GM10266 (cell line): ENCODE data around the gene METTL21A.

Experiments
- DNase-seq: peaks from one replicate; pipeline ENCODE4 v3.0.0; 2012; ENCODE audit errors: extremely low spot score
- TF ChIP-seq, protein P1 (sequence below): IDR thresholded peaks from 2 replicates; pipeline ENCODE4 v1.5.1; 2012; ENCODE audit warnings: mild to moderate bottlenecking, low read depth; ENCODE audit not compliant: control insufficient read depth, insufficient read depth; ENCODE audit errors: missing control alignments

The METTL21A gene

GRCh38 chr2:207635468-207636200, 10.4 kb upstream of the METTL21A start:
- DNase-seq = no peak
- TF ChIP-seq, protein P1, sequence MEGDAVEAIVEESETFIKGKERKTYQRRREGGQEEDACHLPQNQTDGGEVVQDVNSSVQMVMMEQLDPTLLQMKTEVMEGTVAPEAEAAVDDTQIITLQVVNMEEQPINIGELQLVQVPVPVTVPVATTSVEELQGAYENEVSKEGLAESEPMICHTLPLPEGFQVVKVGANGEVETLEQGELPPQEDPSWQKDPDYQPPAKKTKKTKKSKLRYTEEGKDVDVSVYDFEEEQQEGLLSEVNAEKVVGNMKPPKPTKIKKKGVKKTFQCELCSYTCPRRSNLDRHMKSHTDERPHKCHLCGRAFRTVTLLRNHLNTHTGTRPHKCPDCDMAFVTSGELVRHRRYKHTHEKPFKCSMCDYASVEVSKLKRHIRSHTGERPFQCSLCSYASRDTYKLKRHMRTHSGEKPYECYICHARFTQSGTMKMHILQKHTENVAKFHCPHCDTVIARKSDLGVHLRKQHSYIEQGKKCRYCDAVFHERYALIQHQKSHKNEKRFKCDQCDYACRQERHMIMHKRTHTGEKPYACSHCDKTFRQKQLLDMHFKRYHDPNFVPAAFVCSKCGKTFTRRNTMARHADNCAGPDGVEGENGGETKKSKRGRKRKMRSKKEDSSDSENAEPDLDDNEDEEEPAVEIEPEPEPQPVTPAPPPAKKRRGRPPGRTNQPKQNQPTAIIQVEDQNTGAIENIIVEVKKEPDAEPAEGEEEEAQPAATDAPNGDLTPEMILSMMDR = no peak

DNA sequence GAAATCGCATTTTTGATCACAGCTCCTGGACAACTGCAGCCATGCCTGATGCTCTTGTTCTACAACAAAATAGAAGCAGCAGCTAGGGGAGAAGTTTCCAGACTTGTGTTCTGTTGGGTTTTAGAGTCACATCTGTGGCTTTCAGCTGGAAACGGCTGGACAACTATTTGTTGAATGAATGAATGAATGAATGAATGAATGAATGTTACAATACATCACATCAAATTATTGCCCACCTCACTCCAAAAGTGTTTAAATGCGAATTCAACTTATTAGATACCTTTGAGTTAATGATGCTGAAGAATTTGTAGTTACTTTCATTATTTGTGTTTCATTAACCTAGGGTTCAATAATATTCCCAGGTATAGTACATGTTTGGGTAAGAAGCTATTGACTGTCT, 8.5 kb upstream of the METTL21A start:
- no peak for DNase-seq
- TF ChIP-seq, protein P1 = no peak

DNA sequence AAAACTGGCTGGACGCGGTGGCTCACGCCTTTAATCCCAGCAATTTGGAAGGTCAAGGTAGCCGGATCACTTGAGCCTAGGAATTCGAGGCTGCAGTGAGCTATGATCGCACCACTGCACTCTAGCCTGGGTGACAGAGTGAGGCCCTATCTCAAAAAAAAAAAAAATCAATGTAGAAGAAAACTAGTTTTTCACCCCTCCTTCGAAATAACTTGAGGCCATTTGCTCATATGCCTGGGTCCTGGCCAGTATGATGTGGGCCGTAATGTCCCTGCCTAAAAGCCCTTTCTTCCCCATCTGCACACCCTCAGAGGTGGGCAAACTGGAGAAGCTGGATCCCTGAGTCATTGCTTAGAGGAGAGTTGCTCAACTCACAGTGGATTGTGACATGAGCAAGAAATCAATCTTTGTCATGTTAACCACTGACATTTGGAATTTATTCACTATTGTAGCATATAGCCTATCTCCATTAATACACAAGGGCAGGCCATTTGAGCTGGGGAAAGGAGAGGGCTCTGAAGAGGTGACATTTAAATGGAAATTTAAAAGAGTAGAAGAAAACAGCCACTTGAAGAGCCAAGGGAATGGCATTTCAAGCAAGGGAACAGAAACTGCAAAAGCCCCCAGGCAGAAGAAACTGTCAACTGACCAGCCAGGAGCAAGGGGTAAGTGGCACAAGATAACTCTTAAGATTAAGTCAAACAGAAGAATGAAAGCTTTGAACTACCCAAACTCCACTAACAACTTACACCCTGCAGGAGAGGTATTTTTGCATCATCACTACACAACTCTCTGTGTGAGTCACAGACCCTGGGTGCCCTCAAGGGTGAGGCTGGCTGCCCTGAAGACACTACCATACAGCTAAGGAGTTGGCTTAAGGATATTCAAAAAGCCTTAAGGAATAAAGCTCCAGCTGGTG, 7.6 kb upstream of the METTL21A start:
- DNase-seq = no peak
- TF ChIP-seq, protein P1 = no peak

GRCh38 chr2:207630491-207630890, 5.3 kb upstream of the METTL21A start:
- no peak for DNase-seq
- TF ChIP-seq, protein P1 = no peak

DNA sequence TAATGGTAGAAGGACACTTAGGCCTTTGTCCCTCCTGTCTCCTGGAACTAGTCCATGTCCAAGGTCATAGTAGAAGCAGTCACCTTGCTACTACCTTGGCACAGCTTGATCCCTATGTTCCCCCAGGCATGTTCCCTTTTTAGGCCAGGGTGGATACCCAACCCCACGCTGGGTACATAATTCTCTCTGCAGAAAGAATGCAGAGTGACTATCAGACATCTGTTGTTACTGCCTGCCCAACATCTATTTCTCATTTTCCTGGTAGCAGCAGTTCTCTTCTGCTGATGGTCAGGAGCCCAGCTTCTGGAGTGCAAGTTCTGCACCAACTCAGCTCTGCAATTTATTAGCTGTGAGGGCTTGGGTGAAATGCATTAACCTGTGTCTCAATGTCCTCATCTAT, 4.4 kb upstream of the METTL21A start:
- DNase-seq = no peak
- TF ChIP-seq, protein P1 = no peak

GRCh38 chr2:207624185-207625013, 795 bp downstream of the METTL21A start:
- DNase-seq = peak; percentile 49
- TF ChIP-seq, protein P1 = no peak
